Measurements from ENCODE around the gene RAB31. TPM values are rescaled to one million over a fixed set of nuclear protein-coding genes. Genes with fewer than 3 reads are reported as not detected.
"Not testable (repeated sequence)": the region's sequence is repeated elsewhere in the genome, so short reads cannot be mapped to it uniquely, and the experiment has no call there.

The RAB31 gene
- total and polyA plus RNA-seq, 4 donors = 21.5 to 114 (median 49.5) TPM

- H3K27ac ChIP-seq (ENCODE audit: low read depth in 1 of 2, low read length in 1 of 2) = no peak overlapping the region
- no peak overlapping the region for H3K4me3 ChIP-seq
- ATAC-seq (ENCODE audit: insufficient read depth, low FRiP score) (no peak), DNase-seq (peak in 1 of 3 donors; percentile 36)
- H3K9me3 ChIP-seq (ENCODE audit: control insufficient read depth in 4 of 4, insufficient read depth in 3 of 4, low read length in 3 of 4) = no peaks in the 10 kb centered on the region
- no peaks in the 10 kb centered on the region for H3K27me3 ChIP-seq (ENCODE audit: control insufficient read depth in 3 of 3, insufficient read depth in 3 of 3, low read length in 2 of 3)
- no peak overlapping the region for H3K9ac ChIP-seq (ENCODE audit: insufficient read depth in 1 of 2, low read length in 2 of 2)
- TF ChIP-seq CTCF (IDR thresholded peaks at IDR 0.05; ENCODE audit: control extremely low read depth, extremely low read depth) = no peak
- peaks cover 0 to 5% (median 3%) of the 10 kb centered on the region in 5 donors for H3K4me1 ChIP-seq (ENCODE audit: control insufficient read depth in 5 of 5, insufficient read depth in 5 of 5, low read length in 5 of 5)
- 68 to 75% methylated on average over 4 of the region's 4 CpGs for WGBS, 2 donors
- H3K36me3 ChIP-seq (ENCODE audit: control insufficient read depth in 4 of 4, insufficient read depth in 4 of 4, low read length in 4 of 4) = peaks cover 0 to 2% (median 0%) of the 10 kb centered on the region in 4 donors
Observed at GRCh38 chr18:9765501-9765900, 57.4 kb downstream of the RAB31 start.

GRCh38 chr18:9766076-9766481 is 58.0 kb downstream of the RAB31 start:
- no peak overlapping the region for H3K4me3 ChIP-seq
- H3K9ac ChIP-seq (ENCODE audit: insufficient read depth in 1 of 2, low read length in 2 of 2) = no peak overlapping the region
- ATAC-seq (ENCODE audit: insufficient read depth, low FRiP score) (no peak), DNase-seq (no peak)
- peaks cover 0 to 5% (median 3%) of the 10 kb centered on the region in 5 donors for H3K4me1 ChIP-seq (ENCODE audit: control insufficient read depth in 5 of 5, insufficient read depth in 5 of 5, low read length in 5 of 5)
- H3K27me3 ChIP-seq (ENCODE audit: control insufficient read depth in 3 of 3, insufficient read depth in 3 of 3, low read length in 2 of 3) = no peaks in the 10 kb centered on the region
- WGBS, 2 donors = 68 to 79% methylated on average over 11 of the region's 11 CpGs
- H3K36me3 ChIP-seq (ENCODE audit: control insufficient read depth in 4 of 4, insufficient read depth in 4 of 4, low read length in 4 of 4) = peaks cover 0 to 2% (median 0%) of the 10 kb centered on the region in 4 donors
- no peaks in the 10 kb centered on the region for H3K9me3 ChIP-seq (ENCODE audit: control insufficient read depth in 4 of 4, insufficient read depth in 3 of 4, low read length in 3 of 4)
- H3K27ac ChIP-seq (ENCODE audit: low read depth in 1 of 2, low read length in 1 of 2) = no peak overlapping the region
- no peak for TF ChIP-seq CTCF (IDR thresholded peaks at IDR 0.05; ENCODE audit: control extremely low read depth, extremely low read depth)

- Histone ChIP-seq H3K4me3 (no peak overlapping the region), H3K27ac (ENCODE audit: low read depth in 1 of 2, low read length in 1 of 2) (no peak overlapping the region), H3K9ac (ENCODE audit: insufficient read depth in 1 of 2, low read length in 2 of 2) (no peak overlapping the region), H3K4me1 (ENCODE audit: control insufficient read depth in 5 of 5, insufficient read depth in 5 of 5, low read length in 5 of 5) (peaks cover 0 to 8% (median 3%) of the 10 kb centered on the region in 5 donors), H3K27me3 (ENCODE audit: control insufficient read depth in 3 of 3, insufficient read depth in 3 of 3, low read length in 2 of 3) (no peaks in the 10 kb centered on the region), H3K36me3 (ENCODE audit: control insufficient read depth in 4 of 4, insufficient read depth in 4 of 4, low read length in 4 of 4) (peaks cover 0 to 2% (median 0%) of the 10 kb centered on the region in 4 donors), H3K9me3 (ENCODE audit: control insufficient read depth in 4 of 4, insufficient read depth in 3 of 4, low read length in 3 of 4) (no peaks in the 10 kb centered on the region)
- DNase-seq (no peak), ATAC-seq (ENCODE audit: insufficient read depth, low FRiP score) (no peak)
- 35 to 89% methylated on average over 1 of the region's 1 CpG for WGBS, 2 donors
- no peak for TF ChIP-seq CTCF (IDR thresholded peaks at IDR 0.05; ENCODE audit: control extremely low read depth, extremely low read depth)
Observed at GRCh38 chr18:9766740-9767139, 58.6 kb downstream of the RAB31 start.

- ATAC-seq (ENCODE audit: insufficient read depth, low FRiP score); H3K4me1 ChIP-seq (ENCODE audit: control insufficient read depth in 5 of 5, insufficient read depth in 5 of 5, low read length in 5 of 5); H3K9me3 ChIP-seq (ENCODE audit: control insufficient read depth in 4 of 4, insufficient read depth in 3 of 4, low read length in 3 of 4); H3K9ac ChIP-seq (ENCODE audit: insufficient read depth in 1 of 2, low read length in 2 of 2); DNase-seq; H3K27me3 ChIP-seq (ENCODE audit: control insufficient read depth in 3 of 3, insufficient read depth in 3 of 3, low read length in 2 of 3); H3K4me3 ChIP-seq; H3K27ac ChIP-seq (ENCODE audit: low read depth in 1 of 2, low read length in 1 of 2); H3K36me3 ChIP-seq (ENCODE audit: control insufficient read depth in 4 of 4, insufficient read depth in 4 of 4, low read length in 4 of 4): not testable (repeated sequence)
- 59 to 88% methylated on average over 2 of the region's 2 CpGs for WGBS, 2 donors
Observed at GRCh38 chr18:9768071-9768691, 60.1 kb downstream of the RAB31 start.

GRCh38 chr18:9770111-9770510 is 62.0 kb downstream of the RAB31 start:
- ATAC-seq (ENCODE audit: insufficient read depth, low FRiP score); H3K4me3 ChIP-seq; H3K36me3 ChIP-seq (ENCODE audit: control insufficient read depth in 4 of 4, insufficient read depth in 4 of 4, low read length in 4 of 4); H3K9me3 ChIP-seq (ENCODE audit: control insufficient read depth in 4 of 4, insufficient read depth in 3 of 4, low read length in 3 of 4); H3K27me3 ChIP-seq (ENCODE audit: control insufficient read depth in 3 of 3, insufficient read depth in 3 of 3, low read length in 2 of 3); DNase-seq; H3K9ac ChIP-seq (ENCODE audit: insufficient read depth in 1 of 2, low read length in 2 of 2); H3K4me1 ChIP-seq (ENCODE audit: control insufficient read depth in 5 of 5, insufficient read depth in 5 of 5, low read length in 5 of 5); H3K27ac ChIP-seq (ENCODE audit: low read depth in 1 of 2, low read length in 1 of 2): not testable (repeated sequence)
- 50 to 71% methylated on average over 3 of the region's 3 CpGs for WGBS, 2 donors
